GM12892 (cell line): ENCODE data around the gene NPEPL1.
"Not testable (repeated sequence)": the region's sequence is repeated elsewhere in the genome, so short reads cannot be mapped to it uniquely, and the experiment has no call there.

Source experiments
- DNase-seq: peaks from one replicate; pipeline ENCODE4 v3.0.0; 2011; ENCODE audit not compliant: insufficient read length
- FAIRE-seq: peaks from 2 replicates; lab custom pipeline; 2011; peaks lifted over from hg19 to GRCh38; lab: Jason Lieb, UNC
- POLR2A ChIP-seq: IDR thresholded peaks from 2 replicates; pipeline ENCODE4 v1.6.1; 2011; ENCODE audit warnings: low read depth, low read length, control low read depth
- POLR2AphosphoS5 ChIP-seq: IDR thresholded peaks from 2 replicates; pipeline ENCODE4 v1.6.1; 2011; ENCODE audit warnings: low read depth, low read length, control low read depth
- TAF1 ChIP-seq: IDR thresholded peaks from 2 replicates; pipeline ENCODE4 v1.6.1; 2011; ENCODE audit warnings: low read depth, mild to moderate bottlenecking, control low read depth, low read length, borderline replicate concordance

The NPEPL1 gene

GRCh38 chr20:58753267-58753921, 60.8 kb downstream of the NPEPL1 start:
- TF ChIP-seq POLR2A (no peak), TAF1 (no peak), POLR2AphosphoS5 (no peak)
- DNase-seq (no peak), FAIRE-seq (no peak)

DNA sequence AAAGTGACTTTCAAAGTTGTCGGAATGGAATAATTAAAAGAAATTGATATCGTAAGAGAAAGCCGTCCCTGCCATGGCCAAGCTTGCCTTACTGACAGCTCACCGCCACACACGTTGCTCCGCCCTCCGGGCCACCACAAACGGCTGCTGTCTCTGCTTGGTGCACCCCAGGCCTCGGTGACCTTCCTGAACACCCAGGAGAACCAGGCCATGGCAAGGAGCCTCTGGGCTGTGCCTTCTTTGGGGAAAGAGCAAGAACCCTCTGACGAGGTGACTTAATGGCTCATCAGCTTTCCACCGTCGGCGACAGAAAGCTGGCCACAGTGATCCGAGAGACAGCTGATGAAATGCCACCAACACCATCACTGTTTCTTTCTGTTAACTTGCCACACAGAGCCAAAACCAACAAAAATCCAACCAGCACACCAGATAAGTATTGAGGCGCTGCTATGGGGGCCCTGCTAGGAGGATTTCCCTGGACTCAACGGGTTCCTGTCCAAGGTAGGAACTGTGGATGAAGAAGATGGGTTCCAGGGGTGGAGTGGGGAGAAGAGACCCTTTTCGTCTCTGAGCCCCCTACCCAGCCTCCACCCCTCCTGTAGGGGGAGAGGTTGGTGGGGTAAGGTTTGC, 61.4 kb downstream of the NPEPL1 start:
- no peak for DNase-seq
- FAIRE-seq, result no peak

GRCh38 chr20:58754584-58754983, 62.0 kb downstream of the NPEPL1 start:
- no peak for FAIRE-seq
- TF ChIP-seq POLR2AphosphoS5, result no peak
- no peak for TF ChIP-seq POLR2A
- no peak for TF ChIP-seq TAF1
- no peak for DNase-seq

More for the DNA sequence above, 61.4 kb downstream of the NPEPL1 start:
- TF ChIP-seq TAF1, result no peak
- TF ChIP-seq POLR2A, result no peak
- TF ChIP-seq POLR2AphosphoS5, result no peak

DNA sequence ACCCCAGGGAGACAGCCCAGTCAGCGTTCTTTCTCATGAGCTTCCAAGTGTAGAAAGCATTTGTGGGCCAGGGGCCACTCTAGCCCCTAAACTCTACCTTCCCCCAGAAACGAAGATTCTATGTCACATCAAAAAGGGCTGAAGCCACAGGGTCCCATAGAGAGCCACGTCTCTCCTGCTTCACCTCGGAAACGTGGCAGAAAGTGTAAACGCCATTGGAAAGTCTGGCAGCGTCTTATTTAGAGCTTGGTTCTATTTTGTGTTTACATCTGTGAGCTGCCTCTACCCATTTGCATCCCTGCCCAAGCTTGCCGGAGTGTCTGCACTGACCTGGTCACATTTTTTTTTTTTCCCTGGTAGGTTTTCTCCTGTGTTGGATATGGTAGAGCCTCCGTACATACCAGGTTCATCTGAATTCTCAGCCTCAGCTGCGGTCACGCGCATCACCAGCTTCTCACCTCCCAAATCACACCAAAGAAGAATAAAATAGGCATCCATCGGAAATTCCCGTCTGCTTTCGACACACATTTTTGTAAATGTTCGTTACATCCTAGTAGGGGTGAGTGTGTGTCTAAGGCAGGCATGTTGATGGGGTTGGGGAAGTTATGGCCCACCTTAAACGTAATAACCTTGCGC, 62.6 kb downstream of the NPEPL1 start:
- DNase-seq, result no peak
- TF ChIP-seq POLR2A, result no peak
- no peak for TF ChIP-seq TAF1
- TF ChIP-seq POLR2AphosphoS5, result no peak
- no peak for FAIRE-seq

DNA sequence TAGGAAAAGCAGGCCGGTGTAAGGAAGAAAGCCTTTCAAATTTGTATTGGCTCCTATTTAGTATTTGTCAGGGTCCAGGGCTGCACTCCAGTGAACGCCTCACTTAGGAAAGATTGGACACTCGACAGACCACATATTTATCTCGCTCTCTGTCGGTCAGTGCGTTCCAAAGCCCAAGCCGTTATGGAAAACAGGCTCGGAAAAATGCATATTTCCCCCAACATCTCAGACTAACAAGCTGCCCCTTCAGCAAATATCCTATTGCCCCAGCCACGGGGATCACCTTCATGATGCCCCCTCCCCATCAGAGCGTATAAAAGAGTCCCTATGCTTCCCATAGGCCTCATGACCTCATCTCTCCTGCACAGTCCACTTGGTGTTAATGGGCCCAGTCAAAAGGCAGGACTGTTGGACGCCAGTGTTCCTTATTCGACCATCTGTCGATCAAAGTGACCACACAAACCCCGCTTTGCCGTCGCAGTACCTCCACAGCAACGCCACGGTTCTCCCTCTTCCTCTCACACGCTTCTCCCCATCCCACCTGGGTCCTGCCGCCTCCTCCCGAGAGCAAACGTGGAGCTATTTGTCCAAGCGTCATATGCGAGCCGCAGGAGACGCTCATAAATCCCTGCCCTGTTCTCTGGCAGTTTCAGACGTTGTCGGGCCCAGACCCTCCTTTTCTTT, 63.3 kb downstream of the NPEPL1 start:
- FAIRE-seq (no peak), DNase-seq (no peak)
- TF ChIP-seq TAF1, result no peak
- no peak for TF ChIP-seq POLR2AphosphoS5
- TF ChIP-seq POLR2A, result no peak

DNA sequence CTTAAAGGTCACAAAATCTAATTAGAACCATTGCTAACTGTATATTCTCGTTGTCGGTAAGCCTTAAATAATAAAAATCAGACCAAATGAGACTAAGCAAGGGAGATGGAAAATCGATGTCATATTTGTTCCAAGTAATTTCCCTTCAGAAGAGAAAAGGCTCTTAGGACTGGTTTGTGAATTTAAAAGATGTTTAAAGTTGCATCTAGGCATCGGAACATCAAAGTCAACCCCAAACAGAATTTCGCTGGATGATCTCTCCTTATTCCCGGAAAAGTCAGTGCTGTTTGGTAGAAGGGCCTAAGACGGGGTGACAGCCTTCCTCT, 63.8 kb downstream of the NPEPL1 start:
- no peak for DNase-seq
- TF ChIP-seq POLR2A (no peak), POLR2AphosphoS5 (no peak), TAF1 (no peak)
- no peak for FAIRE-seq

GRCh38 chr20:58757647-58758046, 65.0 kb downstream of the NPEPL1 start:
- not testable (repeated sequence) for DNase-seq, FAIRE-seq

GRCh38 chr20:58759947-58760346, 67.3 kb downstream of the NPEPL1 start:
- FAIRE-seq (no peak), DNase-seq (no peak)

DNA sequence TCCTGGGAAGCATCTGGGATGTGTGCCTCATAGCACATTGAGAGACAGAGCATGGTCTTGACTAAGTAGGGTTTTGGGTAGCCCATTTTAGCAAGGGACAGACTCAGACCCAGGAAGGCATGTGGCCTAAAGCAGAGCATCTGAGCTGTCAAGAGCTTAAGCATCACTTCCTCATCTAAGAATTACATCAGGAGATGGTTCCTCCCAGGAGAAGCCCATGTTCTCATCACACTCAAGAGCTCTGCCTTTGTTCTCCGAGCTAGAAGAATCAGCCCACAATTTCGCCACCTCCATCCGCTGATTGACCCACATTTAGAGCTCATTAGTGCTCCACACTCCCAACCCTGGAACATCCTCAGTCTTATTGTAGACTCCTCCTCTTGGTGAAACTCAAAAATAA, 68.3 kb downstream of the NPEPL1 start:
- FAIRE-seq (no peak), DNase-seq (no peak)
- TF ChIP-seq TAF1, result no peak

More at GRCh38 chr20:58759947-58760346, 67.3 kb downstream of the NPEPL1 start:
- TF ChIP-seq TAF1 (no peak), POLR2A (no peak), POLR2AphosphoS5 (no peak)

- FAIRE-seq (no peak), DNase-seq (no peak)
- no peak for TF ChIP-seq TAF1
- no peak for TF ChIP-seq POLR2AphosphoS5
- no peak for TF ChIP-seq POLR2A
Measured at GRCh38 chr20:58762120-58762519, 69.5 kb downstream of the NPEPL1 start.

- no peak for FAIRE-seq
- TF ChIP-seq POLR2AphosphoS5 (no peak), TAF1 (no peak), POLR2A (no peak)
Measured at GRCh38 chr20:58763076-58763475, 70.5 kb downstream of the NPEPL1 start.

More at GRCh38 chr20:58763076-58763475, 70.5 kb downstream of the NPEPL1 start:
- DNase-seq, result no peak
